Parathyroid adenoma (tissue), 2 donors: Measurements from ENCODE around the gene AKT3.

Source experiments
- H2AFZ ChIP-seq: fragments of 300-600 bp; sonication (generic); one replicate; pipeline ENCODE4 v1.7.0; 2017; ENCODE audit warnings: antibody characterized with exemption, mild to moderate bottlenecking
- H3K27ac ChIP-seq: fragments of 300-600 bp; sonication (generic); one replicate; pipeline ENCODE4 v1.7.0; 2017
- H3K27me3 ChIP-seq: fragments of 300-600 bp; sonication (generic); one replicate; pipeline ENCODE4 v1.7.0; 2017; ENCODE audit warnings: low read length; ENCODE audit not compliant: control insufficient read depth, insufficient read depth
- H3K36me3 ChIP-seq: fragments of 300-600 bp; sonication (generic); one replicate; pipeline ENCODE4 v1.7.0; 2017; ENCODE audit warnings: low read length; ENCODE audit not compliant: control insufficient read depth, insufficient read depth
- H3K4me1 ChIP-seq: fragments of 300-600 bp; sonication (generic); one replicate; pipeline ENCODE4 v1.7.0; 2017; ENCODE audit warnings: control low read depth
- H3K4me2 ChIP-seq: fragments of 300-600 bp; sonication (generic); one replicate; pipeline ENCODE4 v1.7.0; 2017; ENCODE audit warnings: low read length
- H3K4me3 ChIP-seq: fragments of 300-600 bp; sonication (generic); one replicate; pipeline ENCODE4 v1.7.0; 2017; ENCODE audit warnings: low read depth, low read length
- H3K79me2 ChIP-seq: fragments of 300-600 bp; sonication (generic); one replicate; pipeline ENCODE4 v1.7.0; 2017; ENCODE audit warnings: control low read depth
- H3K9ac ChIP-seq: fragments of 300-600 bp; sonication (generic); one replicate; pipeline ENCODE4 v1.7.0; 2017; ENCODE audit warnings: mild to moderate bottlenecking
- H3K9me3 ChIP-seq: fragments of 300-600 bp; sonication (generic); one replicate; pipeline ENCODE4 v1.7.0; 2017; ENCODE audit warnings: low read length; ENCODE audit not compliant: control insufficient read depth
- CTCF ChIP-seq: fragments of 300-600 bp; sonication (generic); IDR thresholded peaks from one replicate; pipeline ENCODE4 v1.7.0; 2017; ENCODE audit warnings: antibody characterized with exemption, mild to moderate bottlenecking
- donor health status: primary hyperparathyroidism.

AKT3 gene

DNA sequence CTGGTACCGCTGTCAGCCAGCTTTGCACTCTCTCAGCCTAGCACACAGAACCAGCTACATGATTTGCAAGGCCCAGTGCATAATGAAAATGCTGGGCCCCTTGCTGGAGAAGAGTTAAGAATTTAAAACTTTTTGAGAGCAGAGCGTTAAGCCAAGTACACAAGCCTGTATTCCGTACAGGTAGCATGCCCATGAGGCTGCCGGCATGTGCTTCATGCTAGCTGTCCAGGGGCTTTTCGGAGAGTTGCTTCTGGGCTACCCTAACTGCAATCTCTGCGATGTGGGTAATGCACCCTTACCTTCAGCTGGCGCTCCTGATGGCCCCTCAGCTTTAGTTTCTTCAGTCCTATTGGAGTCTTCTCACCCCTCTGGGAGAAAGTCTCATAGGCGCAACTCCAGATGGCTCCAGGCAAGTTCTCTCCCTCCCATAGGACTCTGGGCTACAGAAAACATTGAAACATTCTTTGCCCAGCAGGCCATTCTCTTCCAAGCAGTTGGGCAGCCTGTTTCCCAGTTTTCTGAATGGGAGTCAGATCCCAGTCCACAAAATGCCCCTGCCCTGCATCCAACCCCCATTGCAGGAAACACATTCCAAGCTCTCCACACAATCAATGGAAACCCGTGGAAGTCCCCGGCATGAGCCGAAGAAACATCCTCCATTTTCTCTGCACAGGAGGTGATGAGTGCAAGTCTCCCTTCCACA, 5.7 kb upstream of the AKT3 start:
- H3K36me3 ChIP-seq, result no peaks in the 10 kb centered on the region
- H2AFZ ChIP-seq, result no peak overlapping the region
- TF ChIP-seq CTCF, result no peak
- H3K4me3 ChIP-seq, result no peak overlapping the region
- no peaks in the 10 kb centered on the region for H3K4me1 ChIP-seq
- no peaks in the 10 kb centered on the region for H3K27me3 ChIP-seq
- H3K4me2 ChIP-seq, result no peak overlapping the region
- H3K9ac ChIP-seq, result no peak overlapping the region
- no peak overlapping the region for H3K27ac ChIP-seq
- H3K9me3 ChIP-seq, result no peaks in the 10 kb centered on the region
- no peaks in the 10 kb centered on the region for H3K79me2 ChIP-seq

DNA sequence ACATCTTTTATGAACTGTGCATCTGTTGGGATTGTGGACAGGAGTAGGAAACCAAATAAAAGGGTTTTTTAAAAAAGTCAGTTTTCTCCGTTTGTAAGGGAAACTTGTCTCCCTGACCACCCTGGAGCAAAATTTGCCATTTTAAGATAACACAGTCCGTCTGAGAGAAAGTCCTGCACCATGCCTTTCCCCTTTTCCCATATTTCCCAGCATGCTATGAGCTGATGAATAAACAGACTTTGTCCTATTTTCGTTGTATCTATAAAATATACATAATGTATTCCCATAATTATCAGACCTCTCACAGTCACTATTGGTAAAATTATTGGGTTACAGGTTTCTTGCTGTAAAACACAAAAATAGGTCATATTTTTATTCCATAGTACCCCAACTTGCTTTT, 1.7 kb upstream of the AKT3 start:
- H3K36me3 ChIP-seq, result no peaks in the 10 kb centered on the region
- no peaks in the 10 kb centered on the region for H3K79me2 ChIP-seq
- no peak overlapping the region for H3K9ac ChIP-seq
- no peaks in the 10 kb centered on the region for H3K4me1 ChIP-seq
- H3K4me3 ChIP-seq, result no peak overlapping the region
- H3K27me3 ChIP-seq, result no peaks in the 10 kb centered on the region
- no peak overlapping the region for H3K27ac ChIP-seq
- no peak for TF ChIP-seq CTCF
- no peak overlapping the region for H2AFZ ChIP-seq
- no peaks in the 10 kb centered on the region for H3K9me3 ChIP-seq
- H3K4me2 ChIP-seq, result no peak overlapping the region

DNA sequence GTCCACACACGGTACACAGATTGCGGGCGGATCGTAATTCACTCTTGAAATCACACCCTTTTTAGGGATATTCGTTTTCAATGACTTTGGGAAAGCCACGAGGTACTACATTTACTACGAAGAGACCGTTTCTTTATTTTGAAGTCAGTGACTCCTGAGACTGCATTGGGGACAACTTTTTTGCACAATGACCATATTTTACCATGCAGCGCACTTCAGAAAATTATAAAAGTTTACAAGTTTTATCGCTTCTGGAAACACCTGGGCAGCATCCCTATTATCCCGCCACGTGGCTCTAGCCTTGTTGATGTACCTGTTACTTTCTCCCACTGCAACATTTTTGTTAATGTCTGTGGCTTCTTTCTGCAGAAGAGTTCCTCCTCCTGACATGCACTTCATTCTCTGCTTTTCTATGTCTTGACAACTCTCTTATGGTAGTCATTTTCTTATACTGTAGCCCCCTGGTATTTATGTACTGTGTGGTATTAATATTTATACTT, 1.3 kb upstream of the AKT3 start:
- no peaks in the 10 kb centered on the region for H3K4me1 ChIP-seq
- no peaks in the 10 kb centered on the region for H3K36me3 ChIP-seq
- H3K27me3 ChIP-seq, result no peaks in the 10 kb centered on the region
- H3K4me3 ChIP-seq, result peak overlapping the region; percentile 66
- H3K27ac ChIP-seq, result peak overlapping the region; percentile 80
- TF ChIP-seq CTCF, result no peak
- no peak overlapping the region for H3K9ac ChIP-seq
- peak overlapping the region; percentile 95 for H3K4me2 ChIP-seq
- H3K79me2 ChIP-seq, result no peaks in the 10 kb centered on the region
- peak overlapping the region; percentile 75 for H2AFZ ChIP-seq
- no peaks in the 10 kb centered on the region for H3K9me3 ChIP-seq

GRCh38 chr1:243850452-243851256, 611 bp upstream of the AKT3 start:
- H3K36me3 ChIP-seq, result no peaks in the 10 kb centered on the region
- no peaks in the 10 kb centered on the region for H3K27me3 ChIP-seq
- peak overlapping the region; percentile 80 for H3K27ac ChIP-seq
- peak overlapping the region; percentile 66 for H3K4me3 ChIP-seq
- no peak for TF ChIP-seq CTCF
- peak overlapping the region; percentile 11 for H3K9ac ChIP-seq
- H3K9me3 ChIP-seq, result no peaks in the 10 kb centered on the region
- H2AFZ ChIP-seq, result peak overlapping the region; percentile 75
- peak overlapping the region; percentile 95 for H3K4me2 ChIP-seq
- no peaks in the 10 kb centered on the region for H3K4me1 ChIP-seq
- H3K79me2 ChIP-seq, result no peaks in the 10 kb centered on the region
